HG02970 (cell line): Measurements from ENCODE around the gene ANGEL2.
"Not testable (repeated sequence)": the region's sequence is repeated elsewhere in the genome, so short reads cannot be mapped to it uniquely, and the experiment has no call there.

Experiments used
- ATAC-seq: cut with Tn5 transposase; IDR thresholded peaks from one replicate; pipeline ENCODE4 v1.9.1; 2021; ENCODE audit warnings: mild to moderate bottlenecking, moderate library complexity, moderate number of reproducible peaks; ENCODE audit not compliant: unreplicated experiment, low FRiP score

ANGEL2 gene

DNA sequence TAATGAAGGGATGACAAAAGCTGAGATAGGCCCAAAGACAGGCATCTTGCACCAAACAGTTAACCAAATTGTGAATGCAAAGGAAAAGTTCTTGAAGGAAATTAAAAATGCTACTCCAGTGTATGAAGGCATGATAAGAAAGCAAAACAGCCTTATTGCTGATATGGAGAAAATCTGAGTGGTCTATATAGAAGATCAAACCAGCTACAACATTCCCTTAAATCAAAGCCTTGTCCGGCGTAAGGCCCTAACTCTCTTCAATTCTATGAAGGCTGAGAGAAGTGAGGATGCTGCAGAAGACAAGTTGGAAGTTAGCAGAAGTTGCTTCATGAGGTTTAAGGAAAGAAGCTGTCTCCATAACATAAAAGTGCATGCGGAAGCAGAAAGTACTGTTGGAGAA is 4.3 kb upstream of the ANGEL2 start:
- ATAC-seq, result no peak

DNA sequence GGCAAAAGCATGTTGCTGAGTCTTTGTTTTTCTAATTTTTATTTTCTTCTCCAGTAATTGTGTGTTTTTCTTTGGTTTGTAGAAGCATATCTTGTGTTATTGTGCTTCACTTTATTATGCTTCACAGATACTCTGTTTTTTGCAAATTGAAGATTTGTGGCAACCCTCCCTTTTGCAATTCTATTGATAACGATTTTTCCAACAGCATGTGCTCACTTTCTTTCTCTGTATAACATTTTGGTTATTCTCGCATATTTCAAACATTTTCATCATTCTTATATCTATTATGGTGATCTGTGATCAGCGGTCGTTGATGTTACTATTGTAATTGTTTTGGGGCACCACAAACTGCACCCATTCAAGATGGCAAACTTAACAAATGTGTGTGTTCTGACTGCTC is 3.8 kb upstream of the ANGEL2 start:
- no peak for ATAC-seq

DNA sequence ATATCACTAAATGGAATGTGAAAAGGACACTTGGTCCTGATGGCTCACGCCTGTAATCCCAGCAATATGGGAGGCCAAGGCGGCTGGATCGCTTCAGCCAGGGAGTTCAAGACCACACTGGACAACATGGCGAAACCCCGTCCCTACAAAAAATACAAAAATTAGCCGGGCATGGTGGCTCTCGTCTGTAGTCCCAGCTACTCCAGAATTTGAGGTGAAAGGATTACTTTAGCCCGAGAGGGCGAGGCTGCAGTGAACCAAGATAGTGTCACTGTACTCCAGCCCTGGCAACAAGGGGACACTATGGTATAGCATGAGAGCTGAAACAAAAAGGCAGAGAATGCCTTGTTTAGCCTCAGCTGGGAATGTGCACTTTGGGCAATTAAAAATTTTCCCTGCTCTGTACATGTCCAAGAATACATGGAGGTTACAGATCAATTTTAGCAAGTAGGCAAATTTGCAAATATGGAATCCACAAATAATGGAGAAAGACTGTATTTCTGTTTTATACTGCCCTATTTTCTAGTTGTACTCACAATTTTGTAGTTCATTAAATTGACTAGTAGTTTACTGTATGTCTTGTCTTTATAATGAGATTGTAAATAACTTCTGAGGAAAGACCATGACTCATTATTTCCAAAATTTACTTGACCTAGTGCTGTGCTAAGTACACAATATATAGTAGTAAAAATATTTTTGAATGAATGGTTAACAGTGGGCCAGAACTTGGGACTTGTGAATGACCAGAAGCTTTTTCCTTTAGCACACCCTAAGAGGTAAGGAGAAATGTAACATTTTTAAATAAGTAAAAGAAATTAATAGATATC is 2.0 kb upstream of the ANGEL2 start:
- no peak for ATAC-seq

DNA sequence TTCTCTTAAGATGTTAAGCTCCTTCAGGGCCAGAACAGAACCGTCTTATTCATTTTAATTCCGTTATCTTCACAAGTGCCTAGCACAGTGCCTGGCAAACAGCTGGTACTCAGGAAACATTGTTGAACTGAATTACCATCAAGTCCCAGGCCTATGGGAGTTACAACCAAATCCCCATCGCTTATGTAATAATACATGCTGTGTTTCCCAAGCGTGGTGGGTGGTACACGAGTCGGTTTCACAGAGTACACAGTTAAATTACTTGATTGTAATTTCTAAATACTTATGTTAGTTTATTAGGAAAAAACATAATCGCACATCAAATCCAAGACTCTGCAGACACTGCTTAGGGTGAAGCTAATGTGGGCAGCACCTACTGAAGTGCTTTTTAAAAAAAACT is 1.0 kb downstream of the ANGEL2 start:
- ATAC-seq, result no peak

DNA sequence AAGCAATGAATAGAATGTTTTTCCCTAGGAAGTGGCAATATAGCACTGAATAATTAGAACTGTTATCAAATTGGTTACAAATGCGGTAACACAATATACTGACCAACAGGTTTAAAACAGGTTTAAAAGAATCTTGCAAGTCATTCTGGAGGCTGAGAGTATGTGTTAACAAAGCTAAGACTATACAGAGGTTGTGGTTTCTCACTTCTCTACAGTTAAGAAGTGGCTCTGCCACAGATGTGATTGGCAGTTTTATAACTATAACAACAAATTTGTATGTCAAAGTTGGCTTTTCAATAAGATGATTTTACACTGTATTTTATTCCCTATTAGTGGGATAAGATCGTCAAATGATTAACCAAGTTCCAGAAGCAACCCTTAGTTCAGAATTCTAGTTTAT is 7.1 kb downstream of the ANGEL2 start:
- ATAC-seq, result no peak

DNA sequence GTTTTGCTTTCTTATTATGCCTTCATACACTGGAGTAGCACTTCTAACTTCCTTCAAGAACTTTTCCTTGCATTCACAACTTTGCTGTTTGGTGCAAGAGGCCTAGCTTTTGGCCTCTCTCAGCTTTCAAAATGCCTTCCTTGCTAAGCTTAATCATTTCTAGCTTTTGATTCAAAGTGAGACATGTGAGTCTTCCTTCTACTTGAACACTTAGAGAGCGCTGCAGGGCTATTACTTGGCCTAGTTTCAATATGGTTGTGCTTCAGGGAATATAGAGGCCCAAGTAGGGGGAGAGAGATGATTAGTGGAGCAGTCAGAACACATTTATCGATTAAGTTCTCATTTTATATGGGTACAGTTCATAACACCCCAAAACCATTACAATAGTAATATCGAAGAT is 12.4 kb downstream of the ANGEL2 start:
- no peak for ATAC-seq

DNA sequence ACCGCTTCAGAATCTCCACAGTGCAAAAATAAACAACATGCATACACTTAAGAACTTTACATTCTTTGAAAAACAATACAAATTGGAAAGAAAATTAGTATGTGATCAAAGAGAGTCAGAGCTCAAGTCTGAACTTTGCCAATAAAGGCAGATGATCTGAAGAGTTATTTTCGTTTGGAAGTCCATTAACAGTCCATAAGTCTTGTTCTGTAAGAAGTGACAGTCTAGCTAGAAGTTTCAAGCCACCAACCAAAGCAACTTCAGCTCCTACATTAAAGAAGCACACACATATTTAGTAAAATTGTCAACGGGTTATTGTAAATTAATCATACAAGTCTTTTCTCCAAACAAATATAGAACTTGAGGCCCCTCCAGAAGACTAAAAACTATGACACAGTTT is 20.7 kb downstream of the ANGEL2 start:
- no peak for ATAC-seq

DNA sequence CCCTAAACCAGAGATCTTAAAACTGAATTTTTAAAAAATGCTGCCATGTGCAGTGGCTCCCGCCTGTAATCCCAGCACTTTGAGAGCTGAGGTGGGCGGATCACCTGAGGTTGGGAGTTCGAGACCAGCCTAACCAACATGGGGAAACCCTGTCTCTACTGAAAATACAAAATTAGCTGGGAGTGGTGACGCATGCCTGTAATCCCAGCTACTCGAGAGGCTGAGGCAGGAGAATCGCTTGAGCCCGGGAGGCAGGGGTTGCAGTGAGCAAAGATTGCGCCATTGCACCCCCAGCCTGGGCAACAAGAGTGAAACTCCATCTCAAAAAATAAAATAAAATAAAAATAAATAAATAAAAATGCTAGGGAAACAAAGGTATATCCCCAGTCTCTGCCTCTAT is 21.7 kb downstream of the ANGEL2 start:
- ATAC-seq, result not testable (repeated sequence)

DNA sequence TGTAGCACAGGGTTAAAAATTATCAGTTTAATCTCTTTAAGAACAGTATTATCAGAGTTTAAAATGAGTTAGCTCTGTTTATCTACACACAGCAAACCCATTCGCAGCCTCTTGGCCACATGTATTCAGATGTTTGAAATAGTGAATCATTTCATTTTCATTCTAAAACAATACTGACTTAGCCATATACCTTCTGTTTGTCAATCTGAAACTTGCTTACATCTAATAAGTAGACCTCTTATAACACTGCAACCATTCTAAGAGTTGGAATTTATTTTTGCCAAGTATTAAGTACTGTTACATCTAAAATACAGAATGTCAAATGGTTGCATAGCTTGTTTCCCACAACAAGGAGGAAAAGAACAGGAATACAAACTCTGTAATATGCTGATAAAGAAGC is 25.4 kb downstream of the ANGEL2 start:
- ATAC-seq, result no peak

DNA sequence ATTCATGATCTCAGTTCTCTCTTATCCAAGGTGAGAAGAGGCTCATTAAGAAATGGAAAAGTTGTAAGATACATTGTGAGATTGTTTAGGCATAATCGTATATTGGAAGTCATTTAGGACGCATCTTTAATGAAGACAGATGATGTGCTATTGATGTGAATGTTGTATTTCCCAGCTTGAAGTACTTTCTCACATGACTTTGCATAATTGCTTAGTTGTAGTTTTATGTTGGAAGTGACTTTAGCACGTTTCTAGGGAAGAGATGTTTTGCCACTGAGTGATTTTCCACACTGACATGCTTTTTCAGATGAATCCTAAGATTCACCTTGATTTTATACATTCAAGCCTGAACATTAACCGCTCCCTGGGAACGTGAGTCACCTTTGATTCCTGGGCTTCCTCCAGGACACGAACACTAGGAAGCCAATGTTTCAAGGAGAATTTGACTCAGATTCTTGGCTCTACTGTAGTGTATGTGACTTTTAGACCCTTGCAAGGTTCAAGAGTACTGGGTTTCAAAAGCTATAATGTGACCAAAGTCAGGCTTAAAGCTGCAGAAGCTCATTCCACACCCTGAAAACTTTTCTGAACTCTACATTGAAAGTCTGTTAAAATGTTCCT is 27.9 kb downstream of the ANGEL2 start:
- ATAC-seq, result no peak

DNA sequence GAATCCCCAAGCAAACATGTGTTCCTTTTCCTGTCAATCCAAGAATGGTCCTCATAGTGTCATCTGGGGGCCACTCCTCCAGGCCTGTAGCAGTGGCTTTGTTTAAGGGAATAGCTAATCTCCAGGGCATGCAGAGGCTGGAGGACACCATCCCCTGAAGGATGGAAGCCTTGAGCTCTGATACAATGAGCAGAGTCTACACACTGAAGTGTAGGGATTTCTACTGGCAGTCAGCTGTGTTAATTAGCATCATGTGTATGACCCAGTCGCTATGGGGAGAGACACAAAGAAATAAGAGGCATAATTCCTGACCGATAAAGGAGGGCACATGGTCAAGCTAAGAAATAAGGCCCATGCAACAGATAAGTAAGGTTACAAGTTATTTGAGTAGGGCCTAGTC is 29.1 kb downstream of the ANGEL2 start:
- ATAC-seq, result no peak

DNA sequence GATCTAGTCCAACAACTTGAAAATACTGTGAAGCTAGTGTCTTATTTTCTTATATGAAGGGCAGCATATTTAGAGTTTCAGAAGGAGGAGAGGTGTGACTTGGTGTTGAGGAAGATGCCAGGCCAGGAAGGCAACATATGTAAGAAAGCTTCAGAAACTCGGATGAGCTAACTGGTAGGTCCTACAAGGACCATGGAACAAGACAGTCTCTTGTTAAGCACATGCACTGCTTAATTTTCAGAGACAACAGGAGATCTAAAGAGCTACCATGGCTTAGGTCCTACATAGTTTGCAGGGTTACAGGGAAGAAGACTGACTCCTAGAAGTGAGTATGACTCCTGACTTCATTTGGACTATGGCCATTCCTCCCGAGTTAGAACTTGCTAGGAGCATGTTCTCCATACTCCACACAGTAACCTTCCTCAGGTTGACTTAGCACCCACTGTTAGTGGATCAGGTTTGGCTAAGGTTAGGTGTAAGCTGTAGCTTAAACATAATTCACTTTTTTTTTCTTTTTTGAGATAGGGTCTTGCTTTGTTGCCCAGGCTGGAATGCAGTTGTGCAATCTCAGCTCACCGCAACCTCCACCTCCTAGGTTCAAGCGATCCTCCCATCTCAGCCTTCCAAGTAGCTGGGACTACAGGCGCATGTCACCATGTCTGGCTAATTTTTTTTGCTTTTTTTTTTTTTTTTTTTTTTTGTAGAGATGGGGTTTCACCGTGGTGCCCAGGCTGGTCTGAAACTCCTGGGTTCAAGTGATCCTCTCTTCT is 31.0 kb downstream of the ANGEL2 start:
- no peak for ATAC-seq

DNA sequence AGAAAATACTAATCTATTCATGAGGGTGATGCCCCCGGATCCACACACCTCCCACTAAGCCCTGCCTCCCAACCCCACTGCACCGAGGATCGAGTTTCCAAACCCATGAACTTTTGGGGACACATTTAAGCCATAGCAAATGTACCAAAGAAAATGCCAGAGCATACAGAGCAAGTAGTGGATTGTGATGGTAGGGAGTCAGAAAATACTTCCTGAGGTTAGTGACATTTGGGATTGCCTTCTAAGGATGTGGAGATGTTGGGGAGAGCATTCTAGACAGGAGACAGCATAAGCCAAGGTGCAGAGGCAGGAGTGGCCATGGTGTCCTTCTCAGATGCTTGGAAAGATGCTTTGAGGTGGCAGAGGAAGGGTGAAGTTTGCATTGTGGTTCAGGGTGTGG is 32.2 kb downstream of the ANGEL2 start:
- no peak for ATAC-seq

DNA sequence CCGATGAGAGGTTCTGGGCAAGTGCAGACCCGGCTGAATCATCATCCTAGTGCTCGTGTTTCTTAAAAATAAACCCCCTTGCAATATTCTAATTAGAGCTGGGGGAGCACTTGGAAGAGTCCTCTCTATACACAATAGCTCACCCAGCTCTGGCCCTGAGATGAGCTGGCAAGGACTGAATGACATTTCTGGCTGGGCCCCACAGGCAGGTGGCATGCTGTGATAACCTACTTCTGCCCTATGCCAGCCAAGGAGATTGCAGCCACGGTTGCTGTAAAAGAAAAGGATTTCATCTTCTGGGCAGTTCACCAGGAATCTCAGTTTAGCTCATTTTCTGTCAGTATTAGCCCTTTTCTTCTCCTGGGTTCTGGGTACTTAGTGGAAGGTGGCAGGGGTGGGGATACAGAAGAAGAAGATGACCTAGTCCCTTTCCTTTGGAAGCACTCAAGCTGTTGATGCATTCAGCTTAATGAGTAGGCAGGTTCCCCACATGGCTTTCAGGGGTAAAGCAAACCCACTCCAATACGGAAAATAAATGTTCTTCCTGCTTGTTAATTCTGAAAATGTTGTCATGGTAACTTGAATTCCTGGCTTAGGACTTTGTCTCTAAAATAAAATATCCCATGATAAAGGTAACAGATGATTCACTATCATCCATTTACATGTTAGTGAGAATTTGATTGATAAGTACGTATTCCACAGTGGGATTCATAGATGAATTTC is 33.1 kb downstream of the ANGEL2 start:
- ATAC-seq, result no peak

DNA sequence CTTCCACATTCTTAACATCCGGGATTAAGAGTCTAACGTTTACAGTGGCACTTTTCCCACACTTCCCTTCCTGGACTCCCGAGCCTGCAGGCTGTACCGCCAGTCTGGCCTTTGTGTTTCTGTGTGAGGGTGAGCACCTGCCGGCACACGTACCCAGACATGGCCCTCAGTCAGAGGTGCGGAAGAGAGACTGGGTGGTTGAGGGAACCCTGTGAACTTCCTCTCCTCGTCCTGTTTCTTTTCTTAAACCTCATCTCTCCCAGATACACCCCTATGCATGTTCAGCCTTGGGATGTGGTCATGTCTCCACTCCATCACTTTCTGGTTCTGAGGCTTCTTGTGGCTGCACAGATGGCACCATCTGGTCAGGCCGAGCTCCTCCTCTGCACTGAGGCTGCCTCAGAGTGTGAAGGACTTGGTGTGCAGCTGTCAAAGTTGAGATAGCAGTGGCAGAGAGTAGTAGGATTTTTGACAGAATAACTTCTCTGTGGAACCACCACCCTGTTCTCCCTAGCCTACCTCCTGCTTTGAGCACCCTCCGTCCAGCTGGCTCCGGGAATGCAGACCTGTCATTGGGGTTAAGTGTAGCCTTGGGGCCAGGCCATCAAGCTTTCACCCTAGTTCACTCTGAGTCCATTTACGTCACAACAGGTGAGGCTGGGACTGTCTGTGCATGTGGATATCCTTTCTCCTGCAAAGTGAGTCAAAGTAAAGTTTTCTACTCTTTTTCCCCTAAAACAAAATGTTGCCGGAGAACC is 33.9 kb downstream of the ANGEL2 start:
- no peak for ATAC-seq

DNA sequence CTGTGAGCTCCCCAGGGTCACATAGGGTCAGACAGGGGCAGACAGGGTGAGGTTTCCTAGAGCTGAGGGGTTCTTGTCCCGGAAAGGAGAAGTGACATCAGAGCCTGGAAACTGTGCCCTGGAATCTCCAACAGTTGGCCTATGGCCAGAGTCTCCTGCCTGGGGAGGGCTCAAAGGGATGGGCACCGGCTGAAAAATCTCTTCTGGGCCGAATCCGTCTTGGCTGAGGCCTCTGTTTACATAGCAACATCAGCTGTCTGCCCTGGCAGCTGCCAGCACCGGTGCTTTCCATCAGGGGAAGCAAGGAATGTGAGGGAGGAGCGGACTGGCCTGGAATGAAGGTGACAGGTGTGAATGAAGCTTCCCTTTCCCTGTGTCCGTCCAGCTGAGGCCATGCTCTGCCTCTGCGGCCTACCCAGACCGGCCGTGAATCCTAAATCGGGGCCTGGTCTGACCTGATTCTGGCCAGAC is 34.6 kb downstream of the ANGEL2 start:
- no peak for ATAC-seq

DNA sequence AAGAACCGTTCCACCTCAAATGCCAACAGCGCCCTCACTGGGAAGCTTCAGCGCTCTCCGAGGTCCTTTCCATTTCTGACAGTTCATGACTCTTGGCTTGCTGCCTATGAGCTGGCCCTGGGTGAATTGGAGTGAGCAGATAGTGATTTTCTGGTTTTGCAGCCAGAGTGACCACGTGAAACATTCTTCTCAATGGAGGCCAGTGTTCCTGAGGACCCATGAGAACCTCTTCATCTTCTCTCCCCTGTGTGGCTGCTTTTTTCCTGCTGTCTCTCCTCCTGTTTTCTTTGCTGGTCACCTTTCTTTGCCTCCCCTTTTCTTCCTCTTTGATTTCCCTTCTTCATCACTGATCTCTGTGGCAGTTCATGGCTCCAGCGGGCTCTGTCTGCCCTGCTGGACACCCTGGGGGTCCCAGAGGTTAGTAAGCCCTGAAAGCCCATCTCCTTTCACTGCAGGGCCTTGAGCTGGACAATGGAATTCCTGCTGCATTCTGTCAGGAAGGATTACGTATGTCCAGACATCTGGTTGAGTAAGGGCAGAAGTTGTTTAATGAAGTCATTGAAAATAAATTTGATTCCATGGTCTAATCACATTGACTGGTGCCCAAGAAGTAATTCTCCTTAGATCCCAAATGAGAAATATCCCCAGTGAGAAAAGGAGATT is 35.4 kb downstream of the ANGEL2 start:
- ATAC-seq, result no peak

DNA sequence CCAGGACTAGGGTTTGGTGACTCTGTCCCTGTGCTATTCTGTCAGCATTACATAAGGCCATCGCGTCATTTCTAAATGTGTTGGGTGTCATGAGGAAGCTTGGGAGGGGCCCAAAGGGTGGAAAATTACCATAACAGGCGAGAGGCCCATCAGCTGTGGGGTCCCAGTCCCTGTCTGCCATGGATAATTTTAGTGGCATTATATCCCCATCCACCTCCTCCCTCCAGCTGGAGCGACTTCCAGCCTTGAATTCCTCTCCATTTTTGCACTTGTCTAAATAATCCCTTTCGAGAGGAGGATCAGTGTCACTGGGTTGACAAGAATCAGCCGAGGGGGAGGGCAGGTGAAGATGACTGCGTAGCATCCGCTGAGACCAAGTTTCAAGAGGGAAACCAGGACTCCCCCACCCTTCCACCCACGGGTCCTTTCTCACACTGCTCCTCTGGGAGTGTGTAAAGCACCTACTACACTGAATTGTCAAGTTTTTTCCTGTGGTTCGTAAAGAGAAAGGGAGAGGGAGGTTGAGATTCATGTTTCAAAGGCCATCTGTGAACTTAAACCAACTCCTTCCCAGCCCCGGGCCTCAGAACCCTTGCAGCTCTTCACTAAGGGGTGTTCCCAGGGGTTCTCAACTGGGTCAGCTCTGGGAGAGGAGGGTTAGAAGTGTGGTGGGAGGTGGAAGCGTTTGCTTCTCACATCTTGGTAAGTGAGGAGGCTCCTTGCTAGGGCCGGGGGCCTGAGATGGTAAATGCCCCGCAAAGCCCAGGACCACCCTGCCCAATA is 36.1 kb downstream of the ANGEL2 start:
- ATAC-seq, result peak; percentile 56
